ENCODE results near the gene C18orf63.

C18orf63 gene

DNA sequence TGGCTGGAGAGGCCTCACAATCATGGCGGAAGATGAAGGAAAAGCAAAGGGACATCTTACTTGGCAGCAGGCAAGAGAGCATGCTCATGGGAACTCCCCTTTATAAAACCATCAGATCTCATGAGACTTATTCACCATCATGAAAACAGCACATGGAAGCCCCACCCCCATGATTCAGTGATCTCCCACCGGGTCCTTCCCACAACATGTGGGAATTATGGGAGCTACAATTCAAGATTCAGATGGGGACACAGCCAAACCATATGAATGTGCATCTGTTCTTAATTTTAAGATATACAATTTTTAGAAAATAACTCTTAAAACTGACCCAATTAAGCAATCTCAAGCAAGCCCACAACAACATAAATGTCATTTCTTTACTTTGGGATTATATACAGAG is 12.6 kb downstream of the C18orf63 start:
- DNase-seq (ENCODE audit: low read depth) = no peak

GRCh38 chr18:74329688-74330205 is 14.1 kb downstream of the C18orf63 start:
- DNase-seq (ENCODE audit: low read depth) = no peak

GRCh38 chr18:74331404-74331803 is 15.8 kb downstream of the C18orf63 start:
- DNase-seq (ENCODE audit: low read depth) = no peak

GRCh38 chr18:74333091-74333490 is 17.5 kb downstream of the C18orf63 start:
- DNase-seq (ENCODE audit: low read depth) = no peak

DNA sequence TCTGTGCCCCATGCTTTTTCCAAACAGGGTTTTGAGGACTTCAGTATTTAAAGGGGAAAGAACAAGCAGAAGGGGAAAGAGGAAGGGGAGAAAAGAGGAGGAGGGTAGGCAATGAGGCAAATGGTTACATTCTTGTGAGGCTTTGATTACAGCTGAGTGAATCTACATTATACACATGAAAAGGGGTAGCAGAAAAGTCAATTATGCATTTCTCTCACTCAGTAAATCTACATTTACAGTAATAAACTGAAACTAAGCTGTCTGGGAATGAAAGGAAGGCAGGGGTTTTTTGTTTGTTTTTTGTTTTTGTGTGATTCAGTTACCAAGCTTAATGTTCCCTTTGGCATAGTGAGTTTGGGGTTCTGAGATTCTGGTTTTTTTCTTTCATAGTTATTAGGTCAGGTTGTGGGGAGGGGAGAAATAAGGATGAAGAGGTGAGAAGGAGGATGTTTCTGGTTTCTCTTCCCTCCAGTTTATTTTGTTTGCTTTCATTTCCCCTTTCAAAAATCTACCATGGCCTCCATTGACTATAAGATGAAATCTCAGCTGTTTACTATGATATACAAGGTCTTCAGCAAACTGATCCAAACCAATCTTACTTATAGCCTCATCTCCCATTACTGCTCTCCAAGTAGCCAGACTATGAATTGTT is 18.7 kb downstream of the C18orf63 start:
- DNase-seq (ENCODE audit: low read depth) = no peak

GRCh38 chr18:74336656-74337055 is 21.0 kb downstream of the C18orf63 start:
- no peak for DNase-seq (ENCODE audit: low read depth)

- no peak for DNase-seq (ENCODE audit: low read depth)
Observed at GRCh38 chr18:74337155-74337911, 21.7 kb downstream of the C18orf63 start.

DNA sequence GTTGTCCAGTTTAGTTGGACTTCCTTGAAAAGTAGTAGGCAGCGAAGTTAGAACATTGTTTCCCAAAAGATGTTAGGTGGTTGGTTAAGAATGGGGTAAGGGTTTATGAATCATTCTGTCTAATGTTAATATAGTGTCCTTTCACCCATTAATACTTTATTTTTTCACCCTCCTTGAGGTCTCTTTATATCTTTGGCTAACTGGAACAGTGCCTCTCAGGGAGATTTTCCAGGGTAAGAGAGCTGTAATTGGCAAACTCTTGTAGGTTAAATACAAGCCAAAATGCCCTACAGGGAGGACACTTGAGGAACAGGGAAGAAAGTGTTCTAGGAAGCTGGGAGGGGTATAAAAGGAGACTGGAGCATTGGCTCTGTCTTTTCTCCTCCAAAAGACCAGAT is 22.3 kb downstream of the C18orf63 start:
- DNase-seq (ENCODE audit: low read depth) = no peak

DNA sequence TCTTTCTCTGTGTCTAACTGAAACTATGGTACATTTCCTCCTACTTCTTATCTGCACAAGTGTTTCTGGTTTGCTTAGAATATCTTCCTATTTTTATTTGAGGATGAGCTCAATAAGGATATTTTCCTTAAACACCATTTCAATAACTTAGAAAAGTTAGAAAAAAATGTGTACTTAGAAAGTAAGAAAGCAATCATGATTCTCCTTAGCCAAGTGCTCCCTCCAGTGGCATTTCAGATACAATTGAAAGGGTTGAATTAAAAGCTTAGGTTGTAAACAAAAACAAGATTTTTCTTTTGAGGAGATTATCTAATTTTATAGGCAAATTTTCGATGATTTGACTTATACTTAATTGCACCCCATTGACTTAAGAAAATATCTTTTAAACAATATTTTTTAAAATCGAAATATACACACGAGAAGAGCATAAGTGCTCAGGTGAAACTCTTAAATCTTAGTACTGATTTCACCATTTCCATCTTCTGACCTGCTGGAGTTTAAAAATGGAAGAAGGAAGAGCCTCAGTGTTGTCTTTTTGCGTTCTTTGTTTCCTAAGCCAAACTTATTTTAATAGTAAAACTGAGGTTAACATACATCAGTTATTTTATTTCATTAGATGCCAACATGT is 26.9 kb downstream of the C18orf63 start:
- no peak for DNase-seq (ENCODE audit: low read depth)

- no peak for DNase-seq (ENCODE audit: low read depth)
Observed at GRCh38 chr18:74346206-74346605, 30.6 kb downstream of the C18orf63 start.

- no peak for DNase-seq (ENCODE audit: low read depth)
Observed at GRCh38 chr18:74348581-74348980, 32.9 kb downstream of the C18orf63 start.

GRCh38 chr18:74351354-74351753 is 35.7 kb downstream of the C18orf63 start:
- no peak for DNase-seq (ENCODE audit: low read depth)

GRCh38 chr18:74353169-74353775 is 37.6 kb downstream of the C18orf63 start:
- DNase-seq (ENCODE audit: low read depth) = peak; percentile 4

DNA sequence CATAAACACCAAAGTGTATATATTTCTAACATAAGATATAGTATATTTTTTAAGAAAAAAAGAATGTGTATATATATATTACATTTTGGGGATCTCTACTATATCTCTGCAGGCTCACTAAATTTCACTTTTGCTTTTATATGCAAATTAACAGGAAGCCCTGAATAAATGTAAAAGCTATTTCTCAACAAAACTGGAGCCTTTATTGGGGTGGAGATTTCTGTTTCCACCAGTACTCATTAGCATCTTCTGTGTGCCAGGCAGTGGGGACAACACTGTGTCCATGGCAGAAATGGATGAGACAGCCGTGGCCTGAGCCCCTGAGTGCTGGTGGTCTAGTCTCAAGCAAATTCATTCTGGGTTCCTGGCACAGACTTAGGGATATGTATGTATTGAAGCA is 41.3 kb downstream of the C18orf63 start:
- no peak for DNase-seq (ENCODE audit: low read depth)

DNA sequence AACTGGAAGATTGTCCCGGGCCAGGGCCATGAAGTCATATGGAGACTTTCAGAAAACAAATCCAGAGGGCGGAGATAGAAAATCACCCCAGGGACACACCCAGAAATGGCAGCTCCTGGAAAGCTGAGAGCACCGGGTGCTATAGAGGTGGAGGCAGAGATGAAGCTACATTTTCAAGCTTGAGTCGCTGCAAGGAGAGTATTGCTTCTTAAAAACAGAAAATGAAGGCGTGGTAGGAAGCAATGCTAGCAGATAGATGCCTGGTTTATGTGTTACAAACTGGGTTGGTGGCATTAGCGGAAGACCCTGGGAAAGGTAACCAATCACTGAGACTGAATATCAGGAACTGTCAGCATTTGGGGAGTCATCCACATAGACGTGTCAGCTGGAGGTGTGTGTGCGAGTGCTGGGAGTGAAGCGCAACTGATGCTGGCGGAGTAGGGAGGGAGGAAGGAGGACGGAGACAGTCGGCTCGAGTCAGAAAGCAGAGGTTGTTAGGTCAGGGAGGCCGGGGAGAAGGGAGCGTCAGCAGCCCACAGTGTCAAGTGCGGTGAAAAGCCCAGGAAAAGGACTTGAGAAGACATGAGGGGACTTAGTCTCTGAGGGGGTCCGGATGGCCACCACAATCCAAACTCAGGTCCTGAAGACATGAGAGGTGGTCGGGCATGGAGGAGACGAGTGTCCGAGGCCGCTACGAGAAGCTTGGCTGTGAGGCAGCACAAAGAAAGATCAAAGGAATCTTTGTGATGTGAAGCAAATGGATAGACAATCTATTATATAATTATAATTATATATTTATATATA is 45.4 kb downstream of the C18orf63 start:
- no peak for DNase-seq (ENCODE audit: low read depth)

- no peak for DNase-seq (ENCODE audit: low read depth)
Observed at GRCh38 chr18:74367905-74368304, 52.3 kb downstream of the C18orf63 start.

GRCh38 chr18:74368901-74369705 is 53.5 kb downstream of the C18orf63 start:
- no peak for DNase-seq (ENCODE audit: low read depth)

DNA sequence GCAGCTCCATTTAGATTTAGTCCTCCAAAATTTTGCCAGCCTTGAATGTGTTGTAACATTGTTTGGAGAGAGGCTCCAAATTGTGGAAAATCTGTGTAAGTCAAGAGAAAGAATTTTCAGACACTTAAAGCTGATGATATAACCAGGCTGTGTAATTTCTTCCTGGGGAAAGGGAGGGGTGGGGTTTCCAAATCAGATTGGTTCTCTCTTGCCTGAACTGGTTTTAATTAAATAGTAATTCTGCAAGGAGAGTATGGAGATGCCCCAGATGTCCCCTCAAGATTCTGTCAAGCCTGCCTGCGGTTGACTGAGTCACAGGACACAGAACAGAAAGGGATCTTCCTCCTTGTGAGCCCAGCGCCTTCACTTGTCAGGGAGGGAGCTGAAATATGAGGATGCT is 54.5 kb downstream of the C18orf63 start:
- DNase-seq (ENCODE audit: low read depth) = no peak

GRCh38 chr18:74373428-74373827 is 57.8 kb downstream of the C18orf63 start:
- no peak for DNase-seq (ENCODE audit: low read depth)

DNA sequence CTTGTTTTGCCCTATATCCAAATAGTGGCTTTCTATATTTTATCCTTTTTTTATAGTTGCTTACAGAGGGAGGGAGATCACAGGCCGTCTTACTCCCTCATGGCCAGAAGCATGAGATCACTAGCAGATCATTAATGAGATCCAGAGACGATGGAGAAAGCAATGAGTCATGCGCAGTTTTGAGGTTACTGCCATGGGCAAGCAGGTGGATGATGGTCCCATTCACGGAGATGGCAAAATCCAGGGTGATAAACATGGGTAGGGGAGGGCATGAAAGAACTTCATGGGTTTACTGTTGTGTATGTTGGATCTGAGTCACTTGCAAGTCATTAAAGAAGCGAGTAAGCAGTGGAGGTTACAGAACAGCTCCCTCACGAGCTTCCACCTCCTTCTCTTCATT is 60.4 kb downstream of the C18orf63 start:
- DNase-seq (ENCODE audit: low read depth) = no peak

GRCh38 chr18:74376523-74376922 is 60.9 kb downstream of the C18orf63 start:
- no peak for DNase-seq (ENCODE audit: low read depth)

Data from stimulated activated CD8-positive, alpha-beta memory T cell treated with anti-CD3 and anti-CD28 coated beads, Interleukin-12 subunit alpha, Interleukin-12 subunit beta, amount 100 ng/mL, for 4 hours (primary cell).